OCI-LY3 (cell line): ENCODE measurements around the gene PCSK6.

Experiments
- H2AFZ ChIP-seq: fragments of 200-600, 300-600 bp; shearing (Covaris generic); 2 replicates; pipeline ENCODE4 v1.6.0; 2014; ENCODE audit warnings: antibody characterized with exemption, low read depth, low read length
- H3K27ac ChIP-seq: fragments of 200-600, 300-600 bp; sonication (generic); 2 replicates; pipeline ENCODE4 v1.5.1; 2014; ENCODE audit warnings: mild to moderate bottlenecking, low read length, moderate library complexity, mixed read lengths
- H3K27me3 ChIP-seq: fragments of 200-600, 300-600 bp; sonication (generic); 2 replicates; pipeline ENCODE4 v1.6.1; 2014; ENCODE audit warnings: low read depth, low read length, mixed read lengths
- H3K36me3 ChIP-seq: fragments of 200-600, 300-600 bp; sonication (generic); replicated peaks from 2 replicates; pipeline ENCODE3; 2014; ENCODE audit warnings: low read depth, low read length, mixed read lengths
- H3K4me1 ChIP-seq: fragments of 300-600, 200-600 bp; sonication (generic); 2 replicates; pipeline ENCODE4 v1.6.1; 2014; ENCODE audit warnings: low read length, mixed read lengths
- H3K4me2 ChIP-seq: fragments of 200-600, 300-600 bp; sonication (generic); 2 replicates; pipeline ENCODE4 v1.6.1; 2014; ENCODE audit warnings: low read length, mixed read lengths
- H3K4me3 ChIP-seq: fragments of 300-600, 200-600 bp; sonication (generic); 2 replicates; pipeline ENCODE4 v1.5.1; 2014; ENCODE audit warnings: antibody characterized with exemption, mild to moderate bottlenecking, low read length, moderate library complexity
- H3K79me2 ChIP-seq: fragments of 300-600, 200-600 bp; shearing (Covaris generic); 2 replicates; pipeline ENCODE4 v1.6.1; 2014; ENCODE audit warnings: mild to moderate bottlenecking, low read length, mixed read lengths
- H3K9ac ChIP-seq: fragments of 300-600, 200-600 bp; shearing (Covaris generic); 2 replicates; pipeline ENCODE4 v1.6.0; 2014; ENCODE audit warnings: mild to moderate bottlenecking, low read length, moderate library complexity
- H3K9me3 ChIP-seq: fragments of 200-600, 300-600 bp; shearing (Covaris generic); 2 replicates; pipeline ENCODE4 v1.6.1; 2014; ENCODE audit warnings: low read length, mixed read lengths; ENCODE audit not compliant: insufficient read depth
- H4K20me1 ChIP-seq: fragments of 200-600, 300-600 bp; sonication (generic); 2 replicates; pipeline ENCODE4 v1.6.1; 2016; ENCODE audit warnings: low read length, mixed read lengths; ENCODE audit not compliant: insufficient read depth
- EZH2phosphoT487 ChIP-seq: fragments of 200-600 bp; shearing (Covaris generic); IDR thresholded peaks from 2 replicates; pipeline ENCODE4 v1.6.1; 2018; ENCODE audit warnings: antibody characterized with exemption, mixed run types, low read depth
- TF ChIP-seq, protein P1 (sequence below): fragments of 200-600, 300-600 bp; sonication (generic); IDR thresholded peaks from 2 replicates; pipeline ENCODE4 v1.5.1; 2014; ENCODE audit warnings: antibody characterized with exemption, low read length, low read depth

Gene PCSK6

DNA sequence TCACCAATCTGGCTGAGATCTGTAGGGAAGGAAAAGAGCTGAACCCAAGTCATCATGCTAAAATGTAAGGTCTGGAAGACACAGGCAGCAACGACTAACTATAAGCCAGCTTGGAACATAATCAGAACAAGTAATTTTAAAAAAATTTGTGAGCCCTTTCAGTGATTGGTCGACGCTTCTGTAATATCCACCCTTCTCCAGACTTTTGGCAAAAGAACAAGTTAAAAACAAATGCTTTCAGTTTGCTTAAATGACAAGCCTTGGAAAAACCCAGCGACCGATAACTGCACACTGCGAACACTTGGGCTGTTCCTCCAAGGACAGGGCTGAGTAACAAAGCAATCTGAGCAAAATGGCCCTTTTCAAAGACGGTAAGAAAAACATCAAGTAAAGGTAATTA, 49.6 kb downstream of the PCSK6 start:
- Histone ChIP-seq H3K4me1 (no peaks in the 10 kb centered on the region), H3K36me3 (no peaks in the 10 kb centered on the region), H3K79me2 (no peaks in the 10 kb centered on the region), H4K20me1 (no peaks in the 10 kb centered on the region), H3K9me3 (no peaks in the 10 kb centered on the region), H3K4me2 (no peak overlapping the region), H3K27ac (no peak overlapping the region), H2AFZ (no peak overlapping the region), H3K27me3 (peaks cover 57% of the 10 kb centered on the region), H3K9ac (no peak overlapping the region), H3K4me3 (no peak overlapping the region)
- TF ChIP-seq, protein P1, sequence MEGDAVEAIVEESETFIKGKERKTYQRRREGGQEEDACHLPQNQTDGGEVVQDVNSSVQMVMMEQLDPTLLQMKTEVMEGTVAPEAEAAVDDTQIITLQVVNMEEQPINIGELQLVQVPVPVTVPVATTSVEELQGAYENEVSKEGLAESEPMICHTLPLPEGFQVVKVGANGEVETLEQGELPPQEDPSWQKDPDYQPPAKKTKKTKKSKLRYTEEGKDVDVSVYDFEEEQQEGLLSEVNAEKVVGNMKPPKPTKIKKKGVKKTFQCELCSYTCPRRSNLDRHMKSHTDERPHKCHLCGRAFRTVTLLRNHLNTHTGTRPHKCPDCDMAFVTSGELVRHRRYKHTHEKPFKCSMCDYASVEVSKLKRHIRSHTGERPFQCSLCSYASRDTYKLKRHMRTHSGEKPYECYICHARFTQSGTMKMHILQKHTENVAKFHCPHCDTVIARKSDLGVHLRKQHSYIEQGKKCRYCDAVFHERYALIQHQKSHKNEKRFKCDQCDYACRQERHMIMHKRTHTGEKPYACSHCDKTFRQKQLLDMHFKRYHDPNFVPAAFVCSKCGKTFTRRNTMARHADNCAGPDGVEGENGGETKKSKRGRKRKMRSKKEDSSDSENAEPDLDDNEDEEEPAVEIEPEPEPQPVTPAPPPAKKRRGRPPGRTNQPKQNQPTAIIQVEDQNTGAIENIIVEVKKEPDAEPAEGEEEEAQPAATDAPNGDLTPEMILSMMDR: no peak
- no peak for TF ChIP-seq EZH2phosphoT487

DNA sequence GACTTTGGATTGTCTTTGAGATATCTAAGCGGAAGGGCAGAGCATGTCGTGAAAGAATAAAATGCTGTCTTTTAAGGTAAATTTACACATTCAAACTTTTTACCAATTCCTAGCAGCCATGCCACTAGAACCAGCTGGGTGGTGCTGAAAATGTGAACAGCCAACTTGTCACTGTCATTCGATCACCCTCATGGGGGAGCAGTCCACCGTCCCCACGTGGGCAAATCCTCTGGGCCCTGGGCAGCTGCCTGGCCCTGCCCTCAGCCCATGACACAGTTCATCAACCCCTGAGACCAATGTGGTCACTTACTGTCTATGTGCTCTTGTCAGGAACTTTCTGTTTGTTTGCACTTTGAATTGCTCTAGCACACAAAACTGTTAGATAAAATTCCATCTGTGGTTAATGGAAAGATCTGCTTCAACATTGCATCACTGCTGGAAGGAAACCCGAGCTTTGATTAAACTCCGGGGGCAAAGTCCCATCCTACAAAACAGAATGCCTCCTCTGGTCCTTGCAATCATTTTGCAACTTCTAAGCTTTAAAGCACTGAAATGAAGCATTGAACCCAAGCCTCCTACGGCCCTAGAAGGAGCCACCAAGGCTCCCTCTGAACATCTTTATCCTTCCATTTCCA, 50.1 kb downstream of the PCSK6 start:
- Histone ChIP-seq H3K4me3 (no peak overlapping the region), H3K27me3 (peaks cover 57% of the 10 kb centered on the region), H3K4me2 (no peak overlapping the region), H3K79me2 (no peaks in the 10 kb centered on the region), H3K9ac (no peak overlapping the region), H3K4me1 (no peaks in the 10 kb centered on the region), H4K20me1 (no peaks in the 10 kb centered on the region), H3K9me3 (no peaks in the 10 kb centered on the region), H2AFZ (no peak overlapping the region), H3K27ac (no peak overlapping the region), H3K36me3 (no peaks in the 10 kb centered on the region)
- TF ChIP-seq, protein P1: no peak
- TF ChIP-seq EZH2phosphoT487: no peak

DNA sequence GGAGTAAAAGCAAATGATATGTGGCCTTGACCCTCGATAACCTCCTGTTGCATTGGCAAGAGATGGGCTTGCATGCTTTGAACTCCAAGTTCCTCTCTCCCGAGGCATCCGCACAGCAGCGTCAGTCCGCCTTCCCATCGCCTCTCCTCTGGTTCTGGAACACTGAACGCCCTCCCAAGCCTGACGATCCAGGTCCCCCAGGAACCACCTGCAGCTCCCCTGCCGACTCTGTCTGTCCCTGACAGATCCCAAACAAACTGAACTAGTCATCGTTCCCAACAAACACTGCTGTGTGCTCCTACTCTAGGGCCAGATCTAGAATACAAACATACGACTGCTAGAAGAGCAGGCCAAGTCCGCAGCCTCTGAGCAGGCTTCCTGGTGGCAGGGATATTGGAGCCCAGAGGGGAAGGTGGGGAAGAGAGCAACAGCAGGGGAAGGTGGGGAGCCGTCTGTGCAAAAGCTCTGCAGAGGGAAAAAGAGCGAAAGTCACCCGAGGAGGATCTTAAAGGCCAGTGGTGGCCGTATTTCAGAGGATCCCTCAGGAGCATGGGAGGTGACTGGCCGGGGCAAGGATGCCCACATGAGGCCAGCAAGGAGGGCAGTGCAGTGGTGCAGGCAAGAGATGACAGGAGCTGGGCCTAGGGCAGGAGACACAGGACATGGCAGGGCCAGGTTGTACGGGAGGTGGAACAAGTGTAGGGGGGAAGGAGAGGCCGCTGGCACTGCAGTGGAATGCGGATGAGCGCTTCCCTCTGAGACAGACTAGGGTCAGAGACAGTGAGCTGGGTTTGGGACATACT, 50.8 kb downstream of the PCSK6 start:
- H4K20me1 ChIP-seq: no peaks in the 10 kb centered on the region
- H3K9me3 ChIP-seq: no peaks in the 10 kb centered on the region
- H3K4me2 ChIP-seq: no peak overlapping the region
- H2AFZ ChIP-seq: no peak overlapping the region
- H3K27me3 ChIP-seq: peaks cover 57% of the 10 kb centered on the region
- TF ChIP-seq, protein P1: no peak
- no peak for TF ChIP-seq EZH2phosphoT487
- H3K27ac ChIP-seq: no peak overlapping the region
- H3K4me3 ChIP-seq: no peak overlapping the region
- no peaks in the 10 kb centered on the region for H3K36me3 ChIP-seq
- no peaks in the 10 kb centered on the region for H3K79me2 ChIP-seq
- no peaks in the 10 kb centered on the region for H3K4me1 ChIP-seq
- H3K9ac ChIP-seq: no peak overlapping the region

DNA sequence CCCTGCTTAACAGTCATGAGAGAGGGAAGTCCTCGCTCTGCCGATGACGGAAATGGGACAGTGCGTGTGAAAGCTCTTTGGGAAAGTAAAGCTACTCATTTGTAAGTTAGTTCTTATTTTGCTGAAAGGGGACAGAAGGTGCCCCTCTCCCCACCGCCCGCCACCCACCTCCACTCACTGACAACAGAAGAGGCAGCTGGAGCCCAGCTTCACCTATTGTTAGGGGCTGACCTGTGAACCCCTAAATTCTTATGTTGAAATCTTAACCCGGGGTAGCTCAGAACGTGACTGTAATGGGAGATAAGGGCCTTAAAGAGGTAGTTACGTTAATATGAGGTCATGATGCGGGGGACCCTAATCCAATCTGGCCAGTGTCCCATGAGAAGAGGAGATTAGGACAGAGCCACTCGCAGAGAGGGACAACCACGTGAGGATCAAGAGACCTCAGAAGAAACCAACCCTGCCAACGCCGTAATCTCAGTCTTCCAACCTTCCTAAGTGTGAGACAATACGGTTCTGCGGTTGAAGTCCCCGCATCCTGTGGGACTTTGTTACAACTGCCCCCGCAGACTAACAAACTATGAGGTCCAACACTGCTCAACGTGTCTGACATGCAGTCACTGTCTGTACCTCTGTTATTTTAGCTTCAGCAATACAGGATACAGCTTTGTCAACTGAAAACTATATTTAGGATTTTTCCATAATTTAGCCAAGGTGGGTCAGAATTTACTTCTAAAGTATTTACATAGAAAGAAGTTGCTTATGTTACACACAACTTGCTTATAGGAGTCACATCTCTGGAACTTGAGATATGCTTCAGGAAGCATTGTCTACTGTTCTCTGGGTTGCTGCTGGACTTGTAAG, 51.7 kb downstream of the PCSK6 start:
- H3K4me2 ChIP-seq: no peak overlapping the region
- H3K27ac ChIP-seq: no peak overlapping the region
- H2AFZ ChIP-seq: no peak overlapping the region
- H3K79me2 ChIP-seq: no peaks in the 10 kb centered on the region
- no peak for TF ChIP-seq EZH2phosphoT487
- TF ChIP-seq, protein P1: no peak
- no peaks in the 10 kb centered on the region for H3K9me3 ChIP-seq
- H3K27me3 ChIP-seq: peaks cover 52% of the 10 kb centered on the region
- H3K9ac ChIP-seq: no peak overlapping the region
- H4K20me1 ChIP-seq: no peaks in the 10 kb centered on the region
- no peak overlapping the region for H3K4me3 ChIP-seq
- H3K36me3 ChIP-seq: no peaks in the 10 kb centered on the region
- no peaks in the 10 kb centered on the region for H3K4me1 ChIP-seq
